ENCODE results near the gene THTPA. TPM values are rescaled to one million over a fixed set of nuclear protein-coding genes. Genes with fewer than 3 reads are reported as not detected.

THTPA gene
- total RNA-seq, 2 donors from 2014 or later, result 22.5 to 45.4 TPM

DNA sequence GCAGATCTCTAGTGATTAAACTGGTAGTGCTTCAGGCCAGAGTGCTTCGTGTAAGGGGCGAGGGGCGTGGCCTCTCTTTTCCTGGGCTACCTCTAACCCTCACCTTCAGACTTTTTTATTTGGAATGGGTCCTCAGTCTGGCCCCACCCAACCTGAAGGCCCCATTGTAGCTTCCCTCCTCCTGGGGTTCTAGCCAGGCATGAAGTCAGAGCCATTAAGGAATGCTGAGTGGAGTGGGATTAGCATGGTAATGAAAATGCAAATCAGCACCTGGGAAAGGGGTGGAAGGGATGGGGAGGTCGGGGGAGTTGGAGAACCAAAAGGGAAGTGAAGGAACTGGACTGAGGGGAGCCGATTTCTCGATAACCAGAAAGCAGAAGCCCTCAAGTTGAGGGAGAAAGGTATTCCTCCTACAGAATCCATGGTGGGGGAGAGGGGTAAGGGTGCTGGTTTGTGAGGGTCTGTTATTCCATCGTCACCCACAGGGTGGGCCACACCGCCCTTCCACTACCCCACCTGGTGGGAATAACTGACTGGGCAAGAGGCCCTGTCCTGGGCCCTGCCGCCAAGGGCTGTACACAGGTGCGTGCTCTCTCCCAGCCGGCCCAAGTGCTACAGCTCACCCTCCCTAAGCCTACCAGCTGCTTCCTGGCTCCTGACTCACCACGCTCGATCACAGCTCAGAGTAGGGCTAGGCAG lies 18.6 kb upstream of the THTPA start:
- Histone ChIP-seq H3K27ac (no peak overlapping the region), H3K27me3 (replicated peaks; ENCODE audit: insufficient read depth) (no peaks in the 10 kb centered on the region), H3K36me3 (no peaks in the 10 kb centered on the region), H3K4me1 (replicated peaks) (no peaks in the 10 kb centered on the region), H3K4me3 (no peak overlapping the region), H3K9me3 (no peaks in the 10 kb centered on the region)
- DNase-seq (ENCODE audit: low spot score), result no peak
- TF ChIP-seq POLR2A (IDR thresholded peaks at IDR 0.05) (no peak), POLR2AphosphoS5 (IDR thresholded peaks at IDR 0.05) (no peak)
- TF ChIP-seq, protein P1, sequence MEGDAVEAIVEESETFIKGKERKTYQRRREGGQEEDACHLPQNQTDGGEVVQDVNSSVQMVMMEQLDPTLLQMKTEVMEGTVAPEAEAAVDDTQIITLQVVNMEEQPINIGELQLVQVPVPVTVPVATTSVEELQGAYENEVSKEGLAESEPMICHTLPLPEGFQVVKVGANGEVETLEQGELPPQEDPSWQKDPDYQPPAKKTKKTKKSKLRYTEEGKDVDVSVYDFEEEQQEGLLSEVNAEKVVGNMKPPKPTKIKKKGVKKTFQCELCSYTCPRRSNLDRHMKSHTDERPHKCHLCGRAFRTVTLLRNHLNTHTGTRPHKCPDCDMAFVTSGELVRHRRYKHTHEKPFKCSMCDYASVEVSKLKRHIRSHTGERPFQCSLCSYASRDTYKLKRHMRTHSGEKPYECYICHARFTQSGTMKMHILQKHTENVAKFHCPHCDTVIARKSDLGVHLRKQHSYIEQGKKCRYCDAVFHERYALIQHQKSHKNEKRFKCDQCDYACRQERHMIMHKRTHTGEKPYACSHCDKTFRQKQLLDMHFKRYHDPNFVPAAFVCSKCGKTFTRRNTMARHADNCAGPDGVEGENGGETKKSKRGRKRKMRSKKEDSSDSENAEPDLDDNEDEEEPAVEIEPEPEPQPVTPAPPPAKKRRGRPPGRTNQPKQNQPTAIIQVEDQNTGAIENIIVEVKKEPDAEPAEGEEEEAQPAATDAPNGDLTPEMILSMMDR (IDR thresholded peaks at IDR 0.05), result no peak
- intact Hi-C loops (cut with DNase I), result no loop called here
- WGBS, result 70% methylated on average over 13 of the region's 13 CpGs

DNA sequence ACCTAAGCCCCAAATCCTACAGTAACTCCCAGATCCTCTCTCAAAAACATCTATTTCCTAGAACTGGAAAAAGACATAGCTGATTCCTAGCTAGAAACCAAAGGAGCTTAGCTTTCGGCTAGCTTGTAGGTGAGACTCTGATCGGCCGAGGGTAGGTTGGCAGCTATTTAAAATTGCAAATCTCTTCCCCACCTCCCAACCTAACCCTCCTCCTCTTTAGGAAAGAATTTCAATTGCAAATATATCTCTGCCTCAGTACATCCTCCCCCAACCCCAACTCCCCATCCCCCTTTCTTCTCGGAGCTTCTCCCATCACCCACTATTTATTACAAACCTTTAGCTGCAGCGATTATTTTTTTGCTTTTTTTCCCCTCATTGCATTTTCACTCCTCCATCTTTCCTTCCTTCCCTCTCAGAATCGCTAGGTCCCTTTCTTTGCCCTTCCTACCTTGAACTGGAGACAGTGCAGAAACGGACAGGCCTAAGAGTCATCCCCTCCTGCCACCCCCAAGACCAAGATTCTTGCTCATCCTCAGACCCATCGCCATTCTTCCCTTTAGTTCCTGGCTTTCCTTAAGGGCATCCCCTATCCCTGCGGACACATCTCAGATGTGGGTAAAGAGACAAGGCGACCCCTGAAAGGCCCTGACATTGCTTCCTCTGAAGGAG lies 17.9 kb upstream of the THTPA start:
- Histone ChIP-seq H3K36me3 (no peaks in the 10 kb centered on the region), H3K9me3 (no peaks in the 10 kb centered on the region), H3K27ac (no peak overlapping the region), H3K4me3 (no peak overlapping the region), H3K27me3 (replicated peaks; ENCODE audit: insufficient read depth) (no peaks in the 10 kb centered on the region), H3K4me1 (replicated peaks) (no peaks in the 10 kb centered on the region)
- intact Hi-C loops (cut with DNase I), result no loop called here
- 71% methylated on average over 10 of the region's 10 CpGs for WGBS
- no peak for DNase-seq (ENCODE audit: low spot score)
- TF ChIP-seq POLR2AphosphoS5 (IDR thresholded peaks at IDR 0.05), result no peak

DNA sequence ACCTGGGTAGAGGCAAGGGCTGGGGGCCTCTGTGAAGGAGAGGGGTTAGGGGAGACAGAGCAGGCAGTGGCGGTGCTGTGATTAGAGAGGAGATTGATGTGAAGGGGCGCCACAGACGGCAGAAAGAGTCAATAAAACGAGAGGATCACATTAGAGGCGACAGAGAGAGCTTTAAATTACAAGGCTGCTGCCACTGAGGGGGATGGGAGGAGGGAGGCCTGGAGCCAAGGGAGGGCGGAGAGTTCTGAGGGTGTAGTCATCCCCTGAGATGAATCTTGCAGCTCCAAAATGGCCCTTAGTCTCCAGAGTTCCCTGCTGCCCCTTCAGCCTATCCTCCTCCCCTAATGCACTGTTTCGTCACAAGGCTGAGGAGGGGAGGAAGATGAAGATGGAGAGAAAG lies 17.3 kb upstream of the THTPA start:
- TF ChIP-seq POLR2AphosphoS5 (IDR thresholded peaks at IDR 0.05) (no peak), POLR2A (IDR thresholded peaks at IDR 0.05) (no peak)
- TF ChIP-seq, protein P1 (IDR thresholded peaks at IDR 0.05), result no peak
- intact Hi-C loops (cut with DNase I), result no loop called here
- H3K4me1 ChIP-seq (replicated peaks), result no peaks in the 10 kb centered on the region
- H3K36me3 ChIP-seq, result no peaks in the 10 kb centered on the region
- H3K27ac ChIP-seq, result no peak overlapping the region
- no peak overlapping the region for H3K4me3 ChIP-seq
- no peaks in the 10 kb centered on the region for H3K9me3 ChIP-seq
- WGBS, result 27% methylated on average over 7 of the region's 7 CpGs
- no peak for DNase-seq (ENCODE audit: low spot score)
- H3K27me3 ChIP-seq (replicated peaks; ENCODE audit: insufficient read depth), result no peaks in the 10 kb centered on the region

DNA sequence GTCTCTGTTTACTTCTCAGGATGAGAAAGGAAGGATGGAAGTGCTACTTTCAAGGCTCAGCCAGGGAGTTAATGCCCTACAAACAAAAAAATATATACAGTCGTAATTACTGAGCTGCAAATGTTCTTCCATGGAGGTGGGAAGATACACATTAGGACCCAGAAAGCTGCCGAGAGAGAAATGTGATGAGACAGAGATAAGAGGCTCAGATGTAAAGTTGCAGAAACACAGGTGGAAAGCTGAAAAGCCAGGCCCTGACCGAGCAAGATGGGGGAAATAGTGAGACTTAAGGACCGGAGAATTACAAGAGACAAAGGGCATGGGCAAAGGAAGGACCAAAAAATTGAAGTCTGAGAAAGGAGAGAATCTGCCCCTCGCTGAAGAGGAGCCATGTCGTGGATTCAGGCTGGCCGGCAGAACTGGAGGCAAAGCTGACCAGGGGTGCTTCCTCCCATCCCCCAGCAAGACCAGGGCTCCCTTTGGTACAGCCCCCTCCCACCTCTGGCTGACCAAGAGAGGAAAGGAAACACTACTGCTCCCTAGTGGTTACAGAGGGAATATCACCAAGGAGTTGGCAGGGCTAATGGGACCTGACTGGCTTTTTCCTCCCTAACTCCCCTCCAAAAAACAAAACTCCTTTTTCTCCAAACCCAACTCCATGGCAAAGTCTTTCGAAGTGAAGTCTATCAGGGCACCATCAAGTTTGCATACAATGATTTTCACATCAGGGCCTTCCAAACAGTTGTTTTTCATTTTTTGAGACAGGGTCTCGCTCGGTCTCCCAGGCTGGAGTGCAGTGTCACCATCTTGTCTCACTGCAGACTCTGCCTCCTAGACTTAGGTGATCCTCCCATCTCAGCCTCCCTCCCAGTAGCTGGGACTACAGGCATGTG lies 16.6 kb upstream of the THTPA start:
- H3K27me3 ChIP-seq (replicated peaks; ENCODE audit: insufficient read depth), result no peaks in the 10 kb centered on the region
- no peaks in the 10 kb centered on the region for H3K9me3 ChIP-seq
- no peak overlapping the region for H3K27ac ChIP-seq
- TF ChIP-seq, protein P1 (IDR thresholded peaks at IDR 0.05), result peak; percentile 40 to 68 (median 56)
- TF ChIP-seq POLR2AphosphoS5 (IDR thresholded peaks at IDR 0.05) (no peak), POLR2A (IDR thresholded peaks at IDR 0.05) (no peak)
- H3K36me3 ChIP-seq, result no peaks in the 10 kb centered on the region
- H3K4me1 ChIP-seq (replicated peaks), result no peaks in the 10 kb centered on the region
- intact Hi-C loops (cut with DNase I), result no loop called here
- WGBS, result 39% methylated on average over 10 of the region's 10 CpGs
- H3K4me3 ChIP-seq, result no peak overlapping the region
- DNase-seq (ENCODE audit: low spot score), result no peak

DNA sequence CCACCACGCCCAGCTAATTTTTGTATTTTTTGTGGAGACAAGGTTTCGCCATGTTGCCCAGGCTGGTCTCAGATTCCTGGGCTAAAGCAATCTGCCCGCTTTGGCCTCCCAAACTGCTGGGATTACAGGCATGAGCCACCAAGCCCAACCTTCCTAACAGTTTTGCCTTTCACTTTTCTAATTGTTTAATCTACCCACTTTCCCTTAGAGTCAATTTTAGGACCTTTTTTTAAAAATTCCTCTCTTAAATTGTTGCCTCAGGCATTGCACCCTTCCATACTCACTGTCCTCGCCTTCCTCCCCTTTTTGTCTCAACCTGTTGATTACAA lies 16.0 kb upstream of the THTPA start:
- DNase-seq (ENCODE audit: low spot score), result no peak
- WGBS, result 81% methylated on average over 4 of the region's 4 CpGs
- intact Hi-C loops (cut with DNase I), result no loop called here
- Histone ChIP-seq H3K27ac (no peak overlapping the region), H3K9me3 (no peaks in the 10 kb centered on the region), H3K27me3 (replicated peaks; ENCODE audit: insufficient read depth) (no peaks in the 10 kb centered on the region), H3K4me3 (no peak overlapping the region), H3K36me3 (no peaks in the 10 kb centered on the region), H3K4me1 (replicated peaks) (no peaks in the 10 kb centered on the region)
- no peak for TF ChIP-seq POLR2AphosphoS5 (IDR thresholded peaks at IDR 0.05)
- TF ChIP-seq, protein P1 (IDR thresholded peaks at IDR 0.05), result no peak
- no peak for TF ChIP-seq POLR2A (IDR thresholded peaks at IDR 0.05)
